Choroid plexus epithelial cell (primary cell): Measurements from ENCODE around the gene THBS4.

Experiments
- DNase-seq: peaks from one replicate; pipeline ENCODE4 v3.0.0-alpha.2; 2010; ENCODE audit warnings: low read depth
- H3K4me3 ChIP-seq: 2 replicates; pipeline ENCODE4 v1.5.1; 2011; ENCODE audit warnings: low read depth, mild to moderate bottlenecking, control low read depth, low read length, moderate library complexity
- CTCF ChIP-seq: conservative IDR thresholded peaks from 2 replicates; pipeline ENCODE4 v1.5.1; 2011; ENCODE audit warnings: low read depth, mild to moderate bottlenecking, control low read depth, inconsistent platforms, low read length, moderate library complexity

Gene THBS4

DNA sequence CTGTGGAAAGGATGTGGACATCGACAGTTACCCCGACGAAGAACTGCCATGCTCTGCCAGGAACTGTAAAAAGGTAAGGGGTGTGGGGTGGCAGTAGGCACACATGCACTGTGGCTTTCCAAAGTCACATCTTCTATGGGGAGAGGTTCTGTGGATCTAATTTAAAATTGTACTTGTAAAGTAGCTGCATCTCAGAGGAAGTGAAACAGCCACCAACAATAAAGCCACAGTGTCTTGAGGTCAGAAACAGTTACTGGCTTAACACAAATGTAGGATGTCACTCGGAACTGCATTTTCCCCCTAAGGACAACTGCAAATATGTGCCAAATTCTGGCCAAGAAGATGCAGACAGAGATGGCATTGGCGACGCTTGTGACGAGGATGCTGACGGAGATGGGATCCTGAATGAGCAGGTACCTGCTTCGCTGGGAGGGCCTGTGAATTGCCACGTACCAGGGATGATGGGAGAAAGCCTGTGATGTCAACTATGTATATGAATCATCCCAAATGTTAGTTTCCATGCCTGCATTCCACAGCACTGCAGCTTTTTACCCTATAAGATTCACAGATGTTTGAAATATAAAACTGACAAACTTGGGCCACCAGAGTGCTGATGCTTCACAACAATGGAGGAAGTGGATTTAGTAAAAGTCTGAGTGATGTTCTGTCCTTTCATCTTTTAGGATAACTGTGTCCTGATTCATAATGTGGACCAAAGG, 35.3 kb downstream of the THBS4 start:
- no peak overlapping the region for H3K4me3 ChIP-seq
- no peak for TF ChIP-seq CTCF
- DNase-seq, result no peak

GRCh38 chr5:80071510-80072021, 36.4 kb downstream of the THBS4 start:
- no peak for TF ChIP-seq CTCF
- no peak for DNase-seq

DNA sequence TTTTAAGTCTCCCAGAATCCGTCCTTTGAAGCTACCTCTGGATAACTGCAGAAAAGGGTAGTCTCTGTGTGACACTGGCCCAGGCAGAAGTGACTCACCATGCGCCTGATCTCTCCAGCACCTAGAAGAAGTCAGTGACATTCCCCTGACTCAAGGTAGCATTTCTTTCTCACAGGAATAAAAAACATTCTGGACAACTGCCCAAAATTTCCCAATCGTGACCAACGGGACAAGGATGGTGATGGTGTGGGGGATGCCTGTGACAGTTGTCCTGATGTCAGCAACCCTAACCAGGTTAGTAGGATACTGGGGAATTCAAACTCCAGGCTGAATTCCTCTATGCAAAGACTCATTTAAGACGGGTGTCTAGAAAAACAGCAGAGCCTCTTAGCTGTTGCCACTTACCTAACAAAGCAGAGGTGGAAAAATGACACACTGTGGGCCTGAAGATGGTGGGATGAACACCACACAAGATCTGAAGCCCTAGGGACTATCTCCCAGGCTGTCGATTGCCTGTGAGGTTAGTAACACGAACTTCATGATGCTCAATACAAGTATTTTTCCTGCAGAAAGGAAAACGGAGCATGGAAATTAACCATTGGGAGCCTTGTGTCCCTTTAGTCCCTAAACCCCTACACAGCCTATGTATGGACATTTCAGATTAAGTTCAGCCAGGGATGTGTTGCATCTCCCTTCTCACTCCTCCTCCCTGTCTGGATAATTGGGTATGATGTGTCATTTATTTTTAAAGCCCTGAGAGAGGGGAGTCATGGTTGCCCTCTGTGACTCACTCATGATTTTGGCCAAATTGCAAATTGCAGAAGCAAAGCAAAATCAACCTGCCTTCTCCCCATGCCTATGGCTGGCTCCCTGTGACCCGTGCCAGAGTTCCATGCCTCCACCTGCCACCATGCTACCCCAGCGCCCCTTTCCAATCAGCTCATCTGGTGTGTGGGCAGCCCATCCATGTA, 37.2 kb downstream of the THBS4 start:
- no peak overlapping the region for H3K4me3 ChIP-seq
- no peak for TF ChIP-seq CTCF
- DNase-seq, result no peak

More at GRCh38 chr5:80071510-80072021, 36.4 kb downstream of the THBS4 start:
- no peak overlapping the region for H3K4me3 ChIP-seq

GRCh38 chr5:80076131-80077050, 41.2 kb downstream of the THBS4 start:
- peak; percentile 4 for DNase-seq
- TF ChIP-seq CTCF, result no peak
- H3K4me3 ChIP-seq, result no peak overlapping the region

GRCh38 chr5:80077051-80077714, 42.0 kb downstream of the THBS4 start:
- no peak overlapping the region for H3K4me3 ChIP-seq
- no peak for TF ChIP-seq CTCF
- no peak for DNase-seq

DNA sequence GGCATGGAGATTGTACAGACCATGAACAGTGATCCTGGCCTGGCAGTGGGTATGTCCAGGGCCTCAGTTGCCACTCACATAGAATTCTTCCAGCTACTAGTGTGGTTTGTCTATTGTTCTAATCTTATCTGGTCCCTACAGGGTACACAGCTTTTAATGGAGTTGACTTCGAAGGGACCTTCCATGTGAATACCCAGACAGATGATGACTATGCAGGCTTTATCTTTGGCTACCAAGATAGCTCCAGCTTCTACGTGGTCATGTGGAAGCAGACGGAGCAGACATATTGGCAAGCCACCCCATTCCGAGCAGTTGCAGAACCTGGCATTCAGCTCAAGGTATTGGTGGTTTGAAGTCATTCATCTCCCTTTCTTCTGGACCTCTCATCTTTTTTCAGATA, 43.8 kb downstream of the THBS4 start:
- DNase-seq, result no peak
- H3K4me3 ChIP-seq, result no peak overlapping the region
- no peak for TF ChIP-seq CTCF
